HG03066 (cell line): ENCODE measurements around the gene TMEM185B.
"Not testable (repeated sequence)": the region's sequence is repeated elsewhere in the genome, so short reads cannot be mapped to it uniquely, and the experiment has no call there.

Experiments used
- ATAC-seq: cut with Tn5 transposase; IDR thresholded peaks from one replicate; pipeline ENCODE4 v1.9.1; 2021; ENCODE audit warnings: low read depth; ENCODE audit not compliant: unreplicated experiment

Gene TMEM185B

GRCh38 chr2:120209427-120210269 lies 13.6 kb downstream of the TMEM185B start:
- no peak for ATAC-seq

GRCh38 chr2:120208381-120209353 lies 14.5 kb downstream of the TMEM185B start:
- no peak for ATAC-seq

- no peak for ATAC-seq
Observed at GRCh38 chr2:120206022-120206581, 17.1 kb downstream of the TMEM185B start.

GRCh38 chr2:120204945-120205670 lies 18.1 kb downstream of the TMEM185B start:
- ATAC-seq, result no peak

GRCh38 chr2:120204417-120204816 lies 18.8 kb downstream of the TMEM185B start:
- no peak for ATAC-seq

GRCh38 chr2:120204022-120204405 lies 19.2 kb downstream of the TMEM185B start:
- no peak for ATAC-seq

- no peak for ATAC-seq
Observed at GRCh38 chr2:120203251-120204021, 19.8 kb downstream of the TMEM185B start.

GRCh38 chr2:120199817-120200459 lies 23.3 kb downstream of the TMEM185B start:
- ATAC-seq, result not testable (repeated sequence)

GRCh38 chr2:120195553-120195952 lies 27.6 kb downstream of the TMEM185B start:
- ATAC-seq, result no peak

GRCh38 chr2:120192280-120192679 lies 30.9 kb downstream of the TMEM185B start:
- ATAC-seq, result no peak

GRCh38 chr2:120189189-120189588 lies 34.0 kb downstream of the TMEM185B start:
- ATAC-seq, result no peak

- no peak for ATAC-seq
Observed at GRCh38 chr2:120182019-120182560, 41.1 kb downstream of the TMEM185B start.

GRCh38 chr2:120180066-120180465 lies 43.1 kb downstream of the TMEM185B start:
- ATAC-seq, result no peak

GRCh38 chr2:120179396-120179795 lies 43.8 kb downstream of the TMEM185B start:
- no peak for ATAC-seq

- ATAC-seq, result no peak
Observed at GRCh38 chr2:120177973-120178372, 45.2 kb downstream of the TMEM185B start.

- peak; percentile 98 for ATAC-seq
Observed at GRCh38 chr2:120177001-120177621, 46.1 kb downstream of the TMEM185B start.

GRCh38 chr2:120176526-120176925 lies 46.7 kb downstream of the TMEM185B start:
- ATAC-seq, result no peak

GRCh38 chr2:120174963-120175581 lies 48.1 kb downstream of the TMEM185B start:
- no peak for ATAC-seq
